GM12878 (cell line): ENCODE results near the gene CHRDL1. TPM values are rescaled to one million over a fixed set of nuclear protein-coding genes. Genes with fewer than 3 reads are reported as not detected.

ENCODE experiments used
- ATAC-seq: fragments of 200-7000 bp; cut with Tn5 transposase; 3 replicates; pipeline ENCODE4 v1.9.1; 2020; ENCODE audit warnings: mild to moderate bottlenecking, moderate library complexity
- BruUV-seq: library from RNA; stranded (reverse); fragments of 400-500 nt; replicated peaks from 2 replicates; lab custom pipeline; 2021; lab: Mats Ljungman, UMichigan
- CTCF ChIA-PET: fragments of 300-600 bp; sonication (Branson Sonifier 250); formaldehyde crosslinking; extraction: SDS; loops from one replicate; lab custom pipeline; 2021; ENCODE audit warnings: inconsistent platforms; lab: Yijun Ruan, JAX
- POLR2A ChIA-PET: fragments of 350-600 bp; formaldehyde crosslinking; extraction: SDS; loops from one replicate; lab custom pipeline; 2021; ENCODE audit warnings: inconsistent platforms; lab: Charles Lee
- RAD21 ChIA-PET: fragments of 300-600 bp; sonication (Branson Sonifier 250); formaldehyde crosslinking; loops from one replicate; lab custom pipeline; 2023; ENCODE audit warnings: antibody characterized with exemption; ENCODE audit not compliant: unreplicated experiment; lab: Charles Lee
- SMC1A ChIA-PET: fragments of 300-600 bp; sonication (Branson Sonifier 250); formaldehyde crosslinking; loops from one replicate; lab custom pipeline; 2023; ENCODE audit not compliant: unreplicated experiment, uncharacterized antibody; lab: Charles Lee
- DNase-seq: peaks from one replicate; pipeline ENCODE4 v3.0.0-alpha.2; 2011; ENCODE audit warnings: low read depth, low spot score
- FAIRE-seq: peaks from 3 replicates; lab custom pipeline; 2011; peaks lifted over from hg19 to GRCh38; lab: Jason Lieb, UNC
- H2AFZ ChIP-seq: 2 replicates; pipeline ENCODE4 v1.6.0; 2011; ENCODE audit warnings: low read depth, low read length, control low read depth; ENCODE audit not compliant: control insufficient read depth
- H3K27ac ChIP-seq: 2 replicates; pipeline ENCODE4 v1.5.1; 2011; ENCODE audit warnings: control low read depth; ENCODE audit not compliant: control insufficient read depth, insufficient read depth
- H3K27me3 ChIP-seq, 2 experiments: replicated peaks in 1 of 2; 2 replicates each; pipeline versions ENCODE4 v1.6.0 to v1.6.1; 2011; ENCODE audit warnings: low read length in 1 of 2; ENCODE audit not compliant: control insufficient read depth in 2 of 2, insufficient read depth in 2 of 2
- H3K36me3 ChIP-seq, 2 experiments: 2 replicates each; pipeline ENCODE4 v1.5.1; 2011; ENCODE audit warnings: low read length in 1 of 2; ENCODE audit not compliant: control insufficient read depth in 2 of 2, insufficient read depth in 2 of 2
- H3K4me1 ChIP-seq: 2 replicates; pipeline ENCODE4 v1.6.1; 2011; ENCODE audit warnings: mild to moderate bottlenecking, low read length, moderate library complexity, mixed read lengths; ENCODE audit not compliant: control insufficient read depth, insufficient read depth
- H3K4me2 ChIP-seq: 2 replicates; pipeline ENCODE4 v1.6.0; 2011; ENCODE audit warnings: control low read depth; ENCODE audit not compliant: control insufficient read depth, insufficient read depth
- H3K4me3 ChIP-seq: fragments of 200-600 bp; sonication (generic); 2 replicates; pipeline ENCODE4 v1.5.1; 2016
- H3K79me2 ChIP-seq: 2 replicates; pipeline ENCODE4 v1.6.0; 2011; ENCODE audit warnings: low read length; ENCODE audit not compliant: control insufficient read depth, insufficient read depth
- H3K9ac ChIP-seq: 2 replicates; pipeline ENCODE4 v1.8.0; 2011; ENCODE audit warnings: low read length, control low read depth, mixed read lengths; ENCODE audit not compliant: control insufficient read depth, insufficient read depth
- H3K9me3 ChIP-seq: replicated peaks from 3 replicates; pipeline ENCODE4 v1.5.1; 2011; ENCODE audit warnings: mild to moderate bottlenecking, low read length; ENCODE audit not compliant: control insufficient read depth, insufficient read depth
- H4K20me1 ChIP-seq: 2 replicates; pipeline ENCODE4 v1.6.0; 2011; ENCODE audit not compliant: control insufficient read depth, insufficient read depth
- CTCF ChIP-seq, 3 experiments: IDR thresholded peaks in 2 of 3; conservative IDR thresholded peaks in 1 of 3; 2 replicates each; pipeline ENCODE4 v1.5.1; 2011; ENCODE audit warnings: low read depth in 3 of 3, low read length in 3 of 3, mild to moderate bottlenecking in 3 of 3, control low read depth in 2 of 3, moderate library complexity in 2 of 3, inconsistent platforms in 1 of 3, mixed read lengths in 1 of 3; ENCODE audit not compliant: control insufficient read depth in 2 of 3, insufficient read depth in 1 of 3; ENCODE audit errors: extremely low read depth in 1 of 3
- MEF2B ChIP-seq: fragments of 450-650 bp; IDR thresholded peaks from 2 replicates; pipeline ENCODE4 v1.6.1; 2018; ENCODE audit warnings: mild to moderate bottlenecking, moderate library complexity; ENCODE audit not compliant: partially characterized antibody, poor library complexity, severe bottlenecking
- MYC ChIP-seq: IDR thresholded peaks from 2 replicates; pipeline ENCODE4 v1.6.1; 2011; ENCODE audit warnings: mild to moderate bottlenecking, low read length, moderate library complexity, inconsistent platforms; ENCODE audit not compliant: insufficient read depth, insufficient replicate concordance, insufficient read length, severe bottlenecking
- NFYB ChIP-seq: IDR thresholded peaks from 2 replicates; pipeline ENCODE4 v1.6.1; 2011; ENCODE audit warnings: low read depth, mild to moderate bottlenecking, low read length, improper control_type of control experiment, moderate library complexity; ENCODE audit not compliant: insufficient read depth
- NR2C2 ChIP-seq: IDR thresholded peaks from 2 replicates; pipeline ENCODE4 v1.6.1; 2011; ENCODE audit warnings: borderline replicate concordance, low read depth; ENCODE audit not compliant: control insufficient read depth, insufficient read length
- RELA ChIP-seq: fragments of 450-650 bp; IDR thresholded peaks from 2 replicates; pipeline ENCODE4 v1.8.0; 2014; ENCODE audit warnings: borderline replicate concordance; ENCODE audit not compliant: partially characterized antibody
- RUNX3 ChIP-seq: IDR thresholded peaks from 2 replicates; pipeline ENCODE4 v1.6.1; 2012; ENCODE audit warnings: low read length, inconsistent platforms
- ZNF622 ChIP-seq: fragments of 450-650 bp; IDR thresholded peaks from 2 replicates; pipeline ENCODE4 v1.6.1; 2017; ENCODE audit warnings: mild to moderate bottlenecking, inconsistent platforms
- WGBS: methylation state at CpG from one replicate; pipeline ENCODE4 v1.1.6; 2016; ENCODE audit warnings: low lambda C conversion rate; ENCODE audit not compliant: insufficient replicate concordance, insufficient coverage; ENCODE audit errors: missing lambda C conversion rate; 5-methylcytosine and 5-hydroxymethylcytosine counted together
- in situ Hi-C: fragments of 300-500 bp; cut with MboI; formaldehyde crosslinking; loops from 9 replicates; pipeline ENCODE4 v1.14.3; 2018; ENCODE audit warnings: mixed read lengths
- intact Hi-C: fragments of 100-400 bp; cut with micrococcal nuclease; formaldehyde crosslinking; loops from one replicate; pipeline ENCODE4 v1.14.2; 2022; ENCODE audit not compliant: unreplicated experiment
- polyA plus RNA-seq, 11 experiments: library from polyadenylated mRNA; depleted of rRNA in 4 of 11; unstranded in 6 of 11; stranded (reverse) in 5 of 11; fragments of >200 nt; fragmentation: Nextera tagmentation in 4 of 11; fragmentation: Illumina TruSeq in 1 of 11; extraction: Ambion mirVana in 4 of 11; extraction: Trizol in 1 of 11; gene quantifications; 1 replicate in 1 of 11; 2 replicates in 10 of 11; pipeline versions ENCODE4 v1.2.1 to v1.2.3, GENCODE V29; 2011 to 2016; ENCODE audit warnings: inconsistent platforms in 2 of 11, missing spikeins in 2 of 11, low read depth in 1 of 11
- total RNA-seq, 4 experiments: library from RNA; depleted of rRNA in 3 of 4; stranded (reverse); fragments of >200 nt in 3 of 4; fragmentation: Illumina TruSeq in 1 of 4; extraction: Trizol in 1 of 4; gene quantifications; 2 replicates each; pipeline versions ENCODE4 v1.2.1 to v1.2.3, GENCODE V29; 2013 to 2021
- TF ChIP-seq, protein P1 (sequence below): fragments of 450-650 bp; IDR thresholded peaks from 2 replicates; pipeline ENCODE4 v1.6.1; 2017; ENCODE audit warnings: borderline replicate concordance
- TF ChIP-seq, protein P2 (sequence below): fragments of 450-650 bp; IDR thresholded peaks from 2 replicates; pipeline ENCODE4 v1.6.1; 2018; ENCODE audit warnings: mild to moderate bottlenecking, low read depth, moderate library complexity; ENCODE audit not compliant: partially characterized antibody

Gene CHRDL1
- total and polyA plus RNA-seq, 10 of the 15 experiments (the other 5 are each of a cell fraction or from before 2014, with no cell fraction given) = 0.05 to 0.47 (median 0.25) TPM

DNA sequence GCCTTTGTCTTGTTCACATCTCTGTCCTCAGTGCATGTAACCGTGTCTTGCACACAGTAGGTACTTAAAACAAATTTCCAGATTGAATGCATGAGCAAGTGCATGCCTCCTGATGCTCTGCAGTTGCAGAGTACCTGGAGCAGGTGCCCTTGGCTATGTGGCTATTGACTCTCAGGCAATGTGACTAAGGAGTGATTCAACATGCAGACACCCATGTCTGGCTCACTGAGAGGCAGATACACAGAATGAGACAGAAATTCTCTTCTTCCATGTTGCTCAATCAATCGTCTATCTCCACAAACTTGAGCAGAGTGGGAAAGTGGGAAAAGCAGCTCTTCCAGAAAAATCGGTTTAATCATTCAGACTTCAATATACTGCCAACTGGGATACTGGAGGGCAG is 111.0 kb downstream of the CHRDL1 start:
- SMC1A ChIA-PET = no interaction called here
- Histone ChIP-seq H3K79me2 (no peaks in the 10 kb centered on the region), H3K9me3 (no peaks in the 10 kb centered on the region), H3K27ac (no peak overlapping the region), H3K27me3 (no peaks in the 10 kb centered on the region), H3K4me1 (no peaks in the 10 kb centered on the region), H3K36me3 (no peaks in the 10 kb centered on the region), H4K20me1 (no peaks in the 10 kb centered on the region), H3K9ac (no peak overlapping the region), H2AFZ (no peak overlapping the region), H3K4me2 (no peak overlapping the region), H3K4me3 (no peak overlapping the region)
- ATAC-seq (no peak), FAIRE-seq (no peak), DNase-seq (no peak)
- no TSS peak for BruUV-seq
- RAD21 ChIA-PET = no interaction called here
- in situ Hi-C loops = loop anchor here (25.0 kb wide), 1 partner anchor 522 kb away; no protein-coding TSS in a partner anchor
- TF ChIP-seq RUNX3 = no peak
- WGBS = 33% methylated on average over 3 of the region's 3 CpGs
- POLR2A ChIA-PET = no interaction called here
- CTCF ChIA-PET = no interaction called here
- intact Hi-C loops = no loop called here

DNA sequence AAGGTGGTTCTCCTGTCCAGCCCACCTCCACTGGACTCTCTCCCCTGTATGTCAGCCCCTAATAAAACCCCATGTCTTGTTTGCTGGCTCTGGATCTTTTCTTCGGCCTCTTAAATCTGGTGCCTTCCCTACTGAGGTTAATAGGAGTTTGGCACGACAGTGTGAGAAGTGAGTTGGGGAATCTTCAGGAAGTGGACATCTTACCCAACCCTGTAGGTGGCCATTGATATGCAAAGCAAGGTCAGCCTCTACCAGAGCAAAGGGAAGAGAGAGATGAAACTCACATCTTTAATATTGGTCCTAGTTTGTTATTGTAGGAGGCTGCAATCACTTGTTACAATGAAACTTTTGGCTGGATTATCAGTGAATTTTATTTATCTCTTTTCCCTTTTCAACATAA is 111.7 kb downstream of the CHRDL1 start:
- POLR2A ChIA-PET = no interaction called here
- no peak overlapping the region for H3K4me3 ChIP-seq
- SMC1A ChIA-PET = no interaction called here
- no peaks in the 10 kb centered on the region for H3K9me3 ChIP-seq
- no peaks in the 10 kb centered on the region for H3K36me3 ChIP-seq
- no peak overlapping the region for H2AFZ ChIP-seq
- in situ Hi-C loops = loop anchor here (25.0 kb wide), 1 partner anchor 522 kb away; no protein-coding TSS in a partner anchor
- RAD21 ChIA-PET = no interaction called here
- DNase-seq = no peak
- H4K20me1 ChIP-seq = no peaks in the 10 kb centered on the region
- CTCF ChIA-PET = no interaction called here
- TF ChIP-seq NR2C2 (no peak), CTCF (IDR thresholded peaks at IDR 0.05 in 2 of 3, conservative IDR thresholded peaks at IDR 0.05 in 1 of 3; ENCODE audit: control insufficient read depth in 2 of 3, extremely low read depth in 1 of 3, insufficient read depth in 1 of 3, low read depth in 3 of 3, low read length in 3 of 3) (no peak), MYC (no peak), MEF2B (no peak), RELA (no peak), NFYB (no peak), ZNF622 (no peak)
- TF ChIP-seq, protein P1, sequence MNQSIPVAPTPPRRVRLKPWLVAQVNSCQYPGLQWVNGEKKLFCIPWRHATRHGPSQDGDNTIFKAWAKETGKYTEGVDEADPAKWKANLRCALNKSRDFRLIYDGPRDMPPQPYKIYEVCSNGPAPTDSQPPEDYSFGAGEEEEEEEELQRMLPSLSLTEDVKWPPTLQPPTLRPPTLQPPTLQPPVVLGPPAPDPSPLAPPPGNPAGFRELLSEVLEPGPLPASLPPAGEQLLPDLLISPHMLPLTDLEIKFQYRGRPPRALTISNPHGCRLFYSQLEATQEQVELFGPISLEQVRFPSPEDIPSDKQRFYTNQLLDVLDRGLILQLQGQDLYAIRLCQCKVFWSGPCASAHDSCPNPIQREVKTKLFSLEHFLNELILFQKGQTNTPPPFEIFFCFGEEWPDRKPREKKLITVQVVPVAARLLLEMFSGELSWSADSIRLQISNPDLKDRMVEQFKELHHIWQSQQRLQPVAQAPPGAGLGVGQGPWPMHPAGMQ = no peak
- TF ChIP-seq, protein P2, sequence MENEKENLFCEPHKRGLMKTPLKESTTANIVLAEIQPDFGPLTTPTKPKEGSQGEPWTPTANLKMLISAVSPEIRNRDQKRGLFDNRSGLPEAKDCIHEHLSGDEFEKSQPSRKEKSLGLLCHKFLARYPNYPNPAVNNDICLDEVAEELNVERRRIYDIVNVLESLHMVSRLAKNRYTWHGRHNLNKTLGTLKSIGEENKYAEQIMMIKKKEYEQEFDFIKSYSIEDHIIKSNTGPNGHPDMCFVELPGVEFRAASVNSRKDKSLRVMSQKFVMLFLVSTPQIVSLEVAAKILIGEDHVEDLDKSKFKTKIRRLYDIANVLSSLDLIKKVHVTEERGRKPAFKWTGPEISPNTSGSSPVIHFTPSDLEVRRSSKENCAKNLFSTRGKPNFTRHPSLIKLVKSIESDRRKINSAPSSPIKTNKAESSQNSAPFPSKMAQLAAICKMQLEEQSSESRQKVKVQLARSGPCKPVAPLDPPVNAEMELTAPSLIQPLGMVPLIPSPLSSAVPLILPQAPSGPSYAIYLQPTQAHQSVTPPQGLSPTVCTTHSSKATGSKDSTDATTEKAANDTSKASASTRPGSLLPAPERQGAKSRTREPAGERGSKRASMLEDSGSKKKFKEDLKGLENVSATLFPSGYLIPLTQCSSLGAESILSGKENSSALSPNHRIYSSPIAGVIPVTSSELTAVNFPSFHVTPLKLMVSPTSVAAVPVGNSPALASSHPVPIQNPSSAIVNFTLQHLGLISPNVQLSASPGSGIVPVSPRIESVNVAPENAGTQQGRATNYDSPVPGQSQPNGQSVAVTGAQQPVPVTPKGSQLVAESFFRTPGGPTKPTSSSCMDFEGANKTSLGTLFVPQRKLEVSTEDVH = no peak
- intact Hi-C loops = no loop called here
- H3K4me1 ChIP-seq = no peaks in the 10 kb centered on the region
- no peaks in the 10 kb centered on the region for H3K79me2 ChIP-seq
- no peak overlapping the region for H3K27ac ChIP-seq
- 0 out of 4 replicates have a peak, but pooled peaks cover 0 to 3% of the 10 kb centered on the region in 2 experiments for H3K27me3 ChIP-seq
- no peak for ATAC-seq
- no peak for FAIRE-seq
- H3K9ac ChIP-seq = no peak overlapping the region
- no peak overlapping the region for H3K4me2 ChIP-seq
- WGBS = 0% methylated on average over 2 of the region's 2 CpGs
- no TSS peak for BruUV-seq
